HepG2 (cell line): ENCODE results near the gene FDPS. TPM values are rescaled to one million over a fixed set of nuclear protein-coding genes. Genes with fewer than 3 reads are reported as not detected.

ENCODE experiments used
- ATAC-seq: fragments of 200-7000 bp; cut with Tn5 transposase; 3 replicates; pipeline ENCODE4 v1.9.1; 2020; ENCODE audit warnings: mild to moderate bottlenecking, moderate library complexity
- BruUV-seq: library from RNA; stranded (reverse); fragments of 400-500 nt; replicated peaks from 2 replicates; lab custom pipeline; 2021; lab: Mats Ljungman, UMichigan
- CTCF ChIA-PET: fragments of 300-600 bp; formaldehyde crosslinking; extraction: SDS; loops from one replicate; lab custom pipeline; 2021; ENCODE audit warnings: low total read pairs, inconsistent platforms, low intra/inter-chr PET ratio; lab: Yijun Ruan, JAX
- POLR2A ChIA-PET: fragments of 350-600 bp; sonication (Branson Sonifier 250); formaldehyde crosslinking; loops from one replicate; lab custom pipeline; 2020; ENCODE audit warnings: antibody characterized with exemption, inconsistent platforms; lab: Yijun Ruan, JAX
- DNase-seq: peaks from one replicate; pipeline ENCODE4 v3.0.0-alpha.2; 2015; ENCODE audit warnings: low spot score
- FAIRE-seq: peaks from 3 replicates; lab custom pipeline; 2011; peaks lifted over from hg19 to GRCh38; lab: Jason Lieb, UNC
- H2AFZ ChIP-seq: one replicate; pipeline ENCODE4 v1.6.1; 2011; ENCODE audit warnings: low read length, inconsistent platforms
- H3K27ac ChIP-seq: fragments of 300-600 bp; 3 replicates; pipeline ENCODE4 v1.8.0; 2011; ENCODE audit warnings: mixed run types, mild to moderate bottlenecking, mixed read lengths, low read length, inconsistent platforms; ENCODE audit not compliant: insufficient read depth; ENCODE audit errors: extremely low read length
- H3K27me3 ChIP-seq, 2 experiments: fragments of 200-600 bp in 1 of 2; 2 replicates in 1 of 2; 3 replicates in 1 of 2; pipeline versions ENCODE4 v1.6.0 to v1.8.0; 2011; ENCODE audit warnings: low read length in 2 of 2, mild to moderate bottlenecking in 2 of 2, moderate library complexity in 2 of 2, inconsistent platforms in 1 of 2; ENCODE audit not compliant: insufficient read depth in 2 of 2, control insufficient read depth in 1 of 2
- H3K36me3 ChIP-seq, 2 experiments: fragments of 200-600 bp in 1 of 2; replicated peaks in 1 of 2; 2 replicates in 1 of 2; 3 replicates in 1 of 2; pipeline versions ENCODE4 v1.5.1 to v1.8.0; 2011; ENCODE audit warnings: low read length in 2 of 2, inconsistent platforms in 1 of 2; ENCODE audit not compliant: insufficient read depth in 2 of 2, control insufficient read depth in 1 of 2
- H3K4me1 ChIP-seq: 2 replicates; pipeline ENCODE4 v1.5.1; 2012; ENCODE audit warnings: low read length, inconsistent platforms; ENCODE audit not compliant: insufficient read depth
- H3K4me2 ChIP-seq: 2 replicates; pipeline ENCODE4 v1.6.0; 2011; ENCODE audit warnings: low read depth, low read length, inconsistent platforms
- H3K4me3 ChIP-seq, 3 experiments: fragments of 200-600 bp in 1 of 3; sonication (generic), shearing (Covaris generic) in 1 of 3; replicated peaks in 1 of 3; 2 replicates each; pipeline ENCODE4 v1.5.1; 2011 to 2016; ENCODE audit warnings: low read length in 3 of 3, inconsistent platforms in 2 of 3, low read depth in 2 of 3, mild to moderate bottlenecking in 2 of 3, control low read depth in 1 of 3, mixed read lengths in 1 of 3; ENCODE audit not compliant: insufficient read depth in 1 of 3
- H3K79me2 ChIP-seq: one replicate; pipeline ENCODE4 v1.6.1; 2011; ENCODE audit warnings: low read length, inconsistent platforms; ENCODE audit not compliant: insufficient read depth
- H3K9ac ChIP-seq: 2 replicates; pipeline ENCODE4 v1.6.0; 2011; ENCODE audit warnings: mild to moderate bottlenecking, low read depth, low read length, inconsistent platforms; ENCODE audit not compliant: insufficient read depth
- H3K9me3 ChIP-seq: 2 replicates; pipeline ENCODE4 v1.5.1; 2012; ENCODE audit warnings: mild to moderate bottlenecking, low read length
- H4K20me1 ChIP-seq: 2 replicates; pipeline ENCODE4 v1.6.0; 2011; ENCODE audit warnings: inconsistent platforms, mild to moderate bottlenecking, low read length, moderate library complexity; ENCODE audit not compliant: insufficient read depth
- ARHGAP35 ChIP-seq: sonication (generic); formaldehyde crosslinking; IDR thresholded peaks from 2 replicates; pipeline ENCODE4 v1.9.0; 2022; ENCODE audit warnings: mild to moderate bottlenecking, inconsistent platforms, moderate library complexity, missing genetic modification reagents, borderline replicate concordance
- ARNT2 ChIP-seq: sonication (generic); formaldehyde crosslinking; IDR thresholded peaks from 2 replicates; pipeline ENCODE4 v1.8.0; 2022; ENCODE audit warnings: mild to moderate bottlenecking, low read depth, missing genetic modification reagents, moderate library complexity
- EZH2 ChIP-seq: conservative IDR thresholded peaks from 2 replicates; pipeline ENCODE4 v1.6.1; 2012; ENCODE audit warnings: mild to moderate bottlenecking, low read depth, low read length, moderate library complexity
- FLYWCH1 ChIP-seq: sonication (generic); formaldehyde crosslinking; IDR thresholded peaks from 2 replicates; pipeline ENCODE4 v1.8.1; 2023; ENCODE audit warnings: mild to moderate bottlenecking, missing genetic modification reagents
- FOXK1 ChIP-seq: sonication (generic); formaldehyde crosslinking; IDR thresholded peaks from 2 replicates; pipeline ENCODE4 v1.4.0; 2020; ENCODE audit warnings: low read depth, missing genetic modification reagents, borderline replicate concordance
- MED8 ChIP-seq: sonication (generic); formaldehyde crosslinking; IDR thresholded peaks from 2 replicates; pipeline ENCODE4 v1.8.1; 2023; ENCODE audit warnings: mild to moderate bottlenecking, missing genetic modification reagents; ENCODE audit not compliant: insufficient replicate concordance
- MTA3 ChIP-seq: sonication (generic); formaldehyde crosslinking; IDR thresholded peaks from 2 replicates; pipeline ENCODE4 v1.4.0; 2020; ENCODE audit warnings: missing genetic modification reagents
- RORA ChIP-seq: sonication (generic); formaldehyde crosslinking; IDR thresholded peaks from 2 replicates; pipeline ENCODE4 v1.5.0; 2020; ENCODE audit warnings: mild to moderate bottlenecking, missing genetic modification reagents, moderate library complexity
- SETDB1 ChIP-seq: sonication (generic); formaldehyde crosslinking; IDR thresholded peaks from 2 replicates; pipeline ENCODE4 v1.5.1; 2020; ENCODE audit warnings: missing genetic modification reagents, mild to moderate bottlenecking, borderline replicate concordance
- TRIM24 ChIP-seq: sonication (generic); formaldehyde crosslinking; IDR thresholded peaks from 2 replicates; pipeline ENCODE4 v1.8.0; 2022; ENCODE audit warnings: mild to moderate bottlenecking, missing genetic modification reagents
- ZNF234 ChIP-seq: sonication (generic); formaldehyde crosslinking; conservative IDR thresholded peaks from 2 replicates; pipeline ENCODE4 v1.5.1; 2020; ENCODE audit warnings: mild to moderate bottlenecking, missing genetic modification reagents
- ZNF598 ChIP-seq: sonication (generic); formaldehyde crosslinking; IDR thresholded peaks from 2 replicates; pipeline ENCODE4 v1.5.1; 2020; ENCODE audit warnings: mild to moderate bottlenecking, missing genetic modification reagents, borderline replicate concordance
- ZNF772 ChIP-seq: sonication (generic); formaldehyde crosslinking; IDR thresholded peaks from 2 replicates; pipeline ENCODE4 v1.5.0; 2020; ENCODE audit warnings: mild to moderate bottlenecking, missing genetic modification reagents
- ZNF775 ChIP-seq: sonication (generic); formaldehyde crosslinking; IDR thresholded peaks from 2 replicates; pipeline ENCODE4 v1.4.0; 2020; ENCODE audit warnings: missing genetic modification reagents, mild to moderate bottlenecking, moderate library complexity, borderline replicate concordance
- WGBS: methylation state at CpG from one replicate; pipeline ENCODE4 v1.1.6; 2017; ENCODE audit warnings: low lambda C conversion rate; 5-methylcytosine and 5-hydroxymethylcytosine counted together
- in situ Hi-C: cut with HindIII; loops from 2 replicates; pipeline ENCODE4 v1.10.0; 2017; ENCODE audit warnings: low pct_unique_long_range_greater_than_20kb; ENCODE audit not compliant: extremely low pct_ligation_motif_present
- intact Hi-C: fragments of 100-400 bp; cut with micrococcal nuclease; formaldehyde crosslinking; loops from one replicate; pipeline ENCODE4 v1.10.0; 2022; ENCODE audit not compliant: unreplicated experiment
- polyA plus RNA-seq, 8 experiments: library from polyadenylated mRNA; depleted of rRNA in 3 of 8; stranded (reverse) in 7 of 8; unstranded in 1 of 8; fragments of >200 nt; fragmentation: Illumina TruSeq in 4 of 8; extraction: Trizol in 4 of 8; gene quantifications; 2 replicates each; pipeline versions ENCODE4 v1.2.1 to v1.2.3, GENCODE V29; 2011 to 2016; ENCODE audit warnings: low read depth in 4 of 8, missing spikeins in 1 of 8, mixed read lengths in 1 of 8; ENCODE audit not compliant: insufficient read depth in 1 of 8
- total RNA-seq, 5 experiments: library from RNA; depleted of rRNA; stranded (reverse); fragments of >200 nt; fragmentation: Illumina TruSeq; extraction: Trizol; gene quantifications; 2 replicates each; pipeline ENCODE4 v1.2.3, GENCODE V29; 2016; ENCODE audit warnings: low read depth in 1 of 5
- TF ChIP-seq, protein P1 (sequence below): IDR thresholded peaks from 2 replicates; pipeline ENCODE4 v1.6.1; 2012; ENCODE audit warnings: low read length, improper control_type of control experiment
- TF ChIP-seq, protein P2 (sequence below): sonication (generic); formaldehyde crosslinking; IDR thresholded peaks from 2 replicates; pipeline ENCODE4 v1.4.0; 2020; ENCODE audit warnings: missing genetic modification reagents
- TF ChIP-seq, protein P3 (sequence below): sonication (generic); formaldehyde crosslinking; IDR thresholded peaks from 2 replicates; pipeline ENCODE4 v1.5.0; 2020; ENCODE audit warnings: mild to moderate bottlenecking, missing genetic modification reagents

The FDPS gene
- total and polyA plus RNA-seq, 2 of the 13 experiments (the other 11 are each of a cell fraction or from before 2014, with no cell fraction given) = 264 to 519 TPM

DNA sequence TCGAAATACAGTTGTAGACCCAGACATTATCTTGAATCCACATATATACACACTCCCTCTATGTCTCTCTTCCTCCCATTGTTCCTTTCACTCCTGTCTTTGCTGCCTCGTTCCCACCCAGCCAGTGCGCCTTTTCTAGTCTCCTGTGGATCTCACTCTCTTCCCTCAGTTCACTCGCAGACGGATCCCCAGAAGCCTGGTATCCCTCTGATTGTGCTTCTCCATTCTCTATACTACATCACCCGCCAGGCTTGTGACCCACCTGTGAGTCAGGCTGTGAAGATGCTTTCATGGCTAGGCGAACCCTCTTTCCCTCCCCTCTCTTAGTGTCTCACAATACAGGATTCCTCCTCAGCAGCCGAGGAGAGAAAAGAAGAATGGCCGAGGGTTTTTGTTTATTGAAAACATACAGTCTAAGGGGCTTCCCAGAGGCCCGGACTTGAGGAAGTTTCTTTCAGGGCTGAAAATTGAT, 29.9 kb upstream of the FDPS start:
- Histone ChIP-seq H3K27ac (no peak overlapping the region), H3K9ac (no peak overlapping the region), H3K4me2 (peak overlapping the region; percentile 95), H4K20me1 (no peaks in the 10 kb centered on the region), H3K9me3 (no peaks in the 10 kb centered on the region), H3K4me3 (peak overlapping the region in 1 of 3 experiments; percentile 97; a peak in 3 of 6 replicates), H3K79me2 (no peaks in the 10 kb centered on the region), H2AFZ (no peak overlapping the region), H3K4me1 (peaks cover 39% of the 10 kb centered on the region), H3K36me3 (no peaks in the 10 kb centered on the region; a peak in 1 of 5 replicates), H3K27me3 (no peaks in the 10 kb centered on the region; a peak in 1 of 5 replicates)
- TSS peak; percentile 51 for BruUV-seq
- ChIA-PET CTCF (interaction anchor here (2.1 to 2.4 kb wide), 2 partner anchors 29 to 45 kb away, joined by 21 to 35 read pairs; partner anchors contain the start of gene FDPS), POLR2A (interaction anchor here (1.1 to 1.4 kb wide), 3 partner anchors 22 to 45 kb away, joined by 3 to 6 read pairs (median 3); no protein-coding TSS in a partner anchor)
- FAIRE-seq (no peak), ATAC-seq (no peak), DNase-seq (no peak)
- intact Hi-C loops = loop anchor here (5.0 kb wide), 1 partner anchor 44 kb away; the partner anchor contains the start of gene RUSC1
- in situ Hi-C loops = loop anchor here (5.0 kb wide), 1 partner anchor 39 kb away; no protein-coding TSS in a partner anchor
- 75% methylated on average over 10 of the region's 10 CpGs for WGBS
- TF ChIP-seq MED8 (CRISPR knock-in tag) (no peak), ZNF598 (CRISPR knock-in tag) (no peak), ARNT2 (CRISPR knock-in tag) (no peak), MTA3 (no peak), ZNF234 (CRISPR knock-in tag) (no peak), RORA (no peak), FOXK1 (CRISPR knock-in tag) (no peak), FLYWCH1 (CRISPR knock-in tag) (no peak), ZNF775 (CRISPR knock-in tag) (no peak), ZNF772 (CRISPR knock-in tag) (no peak), TRIM24 (no peak), ARHGAP35 (CRISPR knock-in tag) (no peak), EZH2 (no peak), SETDB1 (no peak)
- TF ChIP-seq, protein P1, sequence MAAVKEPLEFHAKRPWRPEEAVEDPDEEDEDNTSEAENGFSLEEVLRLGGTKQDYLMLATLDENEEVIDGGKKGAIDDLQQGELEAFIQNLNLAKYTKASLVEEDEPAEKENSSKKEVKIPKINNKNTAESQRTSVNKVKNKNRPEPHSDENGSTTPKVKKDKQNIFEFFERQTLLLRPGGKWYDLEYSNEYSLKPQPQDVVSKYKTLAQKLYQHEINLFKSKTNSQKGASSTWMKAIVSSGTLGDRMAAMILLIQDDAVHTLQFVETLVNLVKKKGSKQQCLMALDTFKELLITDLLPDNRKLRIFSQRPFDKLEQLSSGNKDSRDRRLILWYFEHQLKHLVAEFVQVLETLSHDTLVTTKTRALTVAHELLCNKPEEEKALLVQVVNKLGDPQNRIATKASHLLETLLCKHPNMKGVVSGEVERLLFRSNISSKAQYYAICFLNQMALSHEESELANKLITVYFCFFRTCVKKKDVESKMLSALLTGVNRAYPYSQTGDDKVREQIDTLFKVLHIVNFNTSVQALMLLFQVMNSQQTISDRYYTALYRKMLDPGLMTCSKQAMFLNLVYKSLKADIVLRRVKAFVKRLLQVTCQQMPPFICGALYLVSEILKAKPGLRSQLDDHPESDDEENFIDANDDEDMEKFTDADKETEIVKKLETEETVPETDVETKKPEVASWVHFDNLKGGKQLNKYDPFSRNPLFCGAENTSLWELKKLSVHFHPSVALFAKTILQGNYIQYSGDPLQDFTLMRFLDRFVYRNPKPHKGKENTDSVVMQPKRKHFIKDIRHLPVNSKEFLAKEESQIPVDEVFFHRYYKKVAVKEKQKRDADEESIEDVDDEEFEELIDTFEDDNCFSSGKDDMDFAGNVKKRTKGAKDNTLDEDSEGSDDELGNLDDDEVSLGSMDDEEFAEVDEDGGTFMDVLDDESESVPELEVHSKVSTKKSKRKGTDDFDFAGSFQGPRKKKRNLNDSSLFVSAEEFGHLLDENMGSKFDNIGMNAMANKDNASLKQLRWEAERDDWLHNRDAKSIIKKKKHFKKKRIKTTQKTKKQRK = no peak
- TF ChIP-seq, protein P2, sequence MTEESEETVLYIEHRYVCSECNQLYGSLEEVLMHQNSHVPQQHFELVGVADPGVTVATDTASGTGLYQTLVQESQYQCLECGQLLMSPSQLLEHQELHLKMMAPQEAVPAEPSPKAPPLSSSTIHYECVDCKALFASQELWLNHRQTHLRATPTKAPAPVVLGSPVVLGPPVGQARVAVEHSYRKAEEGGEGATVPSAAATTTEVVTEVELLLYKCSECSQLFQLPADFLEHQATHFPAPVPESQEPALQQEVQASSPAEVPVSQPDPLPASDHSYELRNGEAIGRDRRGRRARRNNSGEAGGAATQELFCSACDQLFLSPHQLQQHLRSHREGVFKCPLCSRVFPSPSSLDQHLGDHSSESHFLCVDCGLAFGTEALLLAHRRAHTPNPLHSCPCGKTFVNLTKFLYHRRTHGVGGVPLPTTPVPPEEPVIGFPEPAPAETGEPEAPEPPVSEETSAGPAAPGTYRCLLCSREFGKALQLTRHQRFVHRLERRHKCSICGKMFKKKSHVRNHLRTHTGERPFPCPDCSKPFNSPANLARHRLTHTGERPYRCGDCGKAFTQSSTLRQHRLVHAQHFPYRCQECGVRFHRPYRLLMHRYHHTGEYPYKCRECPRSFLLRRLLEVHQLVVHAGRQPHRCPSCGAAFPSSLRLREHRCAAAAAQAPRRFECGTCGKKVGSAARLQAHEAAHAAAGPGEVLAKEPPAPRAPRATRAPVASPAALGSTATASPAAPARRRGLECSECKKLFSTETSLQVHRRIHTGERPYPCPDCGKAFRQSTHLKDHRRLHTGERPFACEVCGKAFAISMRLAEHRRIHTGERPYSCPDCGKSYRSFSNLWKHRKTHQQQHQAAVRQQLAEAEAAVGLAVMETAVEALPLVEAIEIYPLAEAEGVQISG (CRISPR knock-in tag) = no peak
- TF ChIP-seq, protein P3, sequence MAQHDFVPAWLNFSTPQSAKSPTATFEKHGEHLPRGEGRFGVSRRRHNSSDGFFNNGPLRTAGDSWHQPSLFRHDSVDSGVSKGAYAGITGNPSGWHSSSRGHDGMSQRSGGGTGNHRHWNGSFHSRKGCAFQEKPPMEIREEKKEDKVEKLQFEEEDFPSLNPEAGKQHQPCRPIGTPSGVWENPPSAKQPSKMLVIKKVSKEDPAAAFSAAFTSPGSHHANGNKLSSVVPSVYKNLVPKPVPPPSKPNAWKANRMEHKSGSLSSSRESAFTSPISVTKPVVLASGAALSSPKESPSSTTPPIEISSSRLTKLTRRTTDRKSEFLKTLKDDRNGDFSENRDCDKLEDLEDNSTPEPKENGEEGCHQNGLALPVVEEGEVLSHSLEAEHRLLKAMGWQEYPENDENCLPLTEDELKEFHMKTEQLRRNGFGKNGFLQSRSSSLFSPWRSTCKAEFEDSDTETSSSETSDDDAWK = no peak
